Activated T-helper 1 cell treated with anti-CD3 and anti-CD28 coated beads, Interleukin-12 subunit alpha, Interleukin-12 subunit beta, Interleukin-2, Interleukin-4 antibody, amounts not matched to agents 30 ng/mL and 10 ng/mL and 1 ng/mL, durations not matched to agents 14 hours and 24 hours and 36 hours (primary cell): Measurements from ENCODE around the gene BRSK1. TPM values are rescaled to one million over a fixed set of nuclear protein-coding genes. Genes with fewer than 3 reads are reported as not detected.
A peak's percentile ranks its signal among the peaks of the same experiment; 100 is the strongest.

ENCODE experiments used
- DNase-seq: peaks from one replicate; pipeline ENCODE4 v3.0.0; 2021; ENCODE audit warnings: low spot score
- H3K27ac Mint-ChIP-seq: one replicate; pipeline ENCODE4 v1.8.0; 2021; ENCODE audit warnings: mild to moderate bottlenecking, mixed read lengths
- H3K27me3 Mint-ChIP-seq: one replicate; pipeline ENCODE4 v1.8.0; 2022; ENCODE audit warnings: mild to moderate bottlenecking, moderate library complexity, mixed read lengths; ENCODE audit not compliant: insufficient read depth
- H3K36me3 Mint-ChIP-seq: one replicate; pipeline ENCODE4 v1.8.0; 2021; ENCODE audit warnings: low read depth, mixed read lengths
- H3K4me1 Mint-ChIP-seq: one replicate; pipeline ENCODE4 v1.8.0; 2021; ENCODE audit warnings: low read depth, mixed read lengths
- H3K4me3 Mint-ChIP-seq: one replicate; pipeline ENCODE4 v1.8.0; 2021; ENCODE audit warnings: mild to moderate bottlenecking, moderate library complexity, mixed read lengths
- H3K9me3 Mint-ChIP-seq: one replicate; pipeline ENCODE4 v1.8.0; 2021; ENCODE audit warnings: mixed read lengths
- intact Hi-C: fragments of 100-400 bp; cut with micrococcal nuclease; formaldehyde crosslinking; loops from one replicate; pipeline ENCODE4 v1.15.1; 2024
- total RNA-seq: library from RNA; stranded (reverse); gene quantifications from 2 replicates; pipeline ENCODE4 v1.2.3, GENCODE V29; 2022

Gene BRSK1
- total RNA-seq, 1 donor from 2014 or later: 7.8 TPM

DNA sequence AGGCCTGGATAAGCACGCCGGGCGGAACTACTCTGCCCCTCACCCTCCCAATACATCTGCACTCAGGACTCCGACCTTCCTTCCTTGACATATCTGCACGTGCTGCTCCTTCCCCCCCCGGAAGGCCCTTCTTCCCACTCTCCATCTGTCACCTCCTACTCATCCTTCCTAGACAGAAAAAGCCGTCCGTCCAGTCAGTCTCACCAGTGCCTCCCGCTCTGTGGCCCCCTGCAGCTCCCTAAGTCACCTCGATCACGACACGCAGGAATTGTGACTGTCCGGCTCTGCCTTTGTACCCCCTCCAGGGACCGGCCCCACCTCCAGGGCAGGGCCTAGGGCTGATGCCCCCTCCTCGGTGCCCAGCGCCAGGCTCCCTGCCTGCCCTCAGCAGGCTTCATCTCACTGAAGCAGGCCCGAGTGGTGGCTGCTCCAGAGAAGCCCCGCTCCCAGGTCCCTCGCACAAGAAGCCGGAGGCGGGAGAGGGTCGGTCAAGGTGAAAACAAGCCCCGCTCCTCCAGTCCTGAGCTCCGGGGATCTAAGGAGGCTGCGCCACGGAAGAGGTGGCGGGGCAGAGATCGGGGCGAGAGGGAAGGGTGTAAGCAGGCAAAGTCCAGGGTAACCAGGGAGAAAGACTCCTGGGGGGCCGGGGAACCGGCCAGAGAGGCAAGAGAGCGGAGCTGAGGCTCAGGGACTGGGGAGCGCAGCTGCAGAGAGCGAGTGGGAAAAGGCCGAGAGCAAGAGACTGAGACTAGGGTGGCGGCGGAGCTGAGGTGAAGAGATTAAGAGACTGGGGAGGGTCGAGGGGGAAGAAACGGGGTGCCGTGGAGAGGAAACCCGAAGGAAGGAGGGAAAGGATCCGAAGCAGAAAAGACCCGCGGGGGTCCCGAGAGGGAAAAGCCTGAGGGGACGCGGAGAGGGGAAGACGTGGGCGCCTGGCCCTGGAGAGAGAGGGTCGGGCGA lies 26.1 kb upstream of the BRSK1 start:
- peaks cover 59% of the 10 kb centered on the region for H3K4me1 Mint-ChIP-seq
- no peaks in the 10 kb centered on the region for H3K9me3 Mint-ChIP-seq
- H3K27ac Mint-ChIP-seq: peak overlapping the region; percentile 95
- peaks cover 21% of the 10 kb centered on the region for H3K36me3 Mint-ChIP-seq
- intact Hi-C loops: loop anchor here (5.0 to 10.0 kb wide), 4 partner anchors 35 to 385 kb away; partner anchors contain the start of genes ZNF579, ZNF580 and ZNF581
- DNase-seq: peak; percentile 11
- peak overlapping the region; percentile 96 for H3K4me3 Mint-ChIP-seq
- no peaks in the 10 kb centered on the region for H3K27me3 Mint-ChIP-seq

DNA sequence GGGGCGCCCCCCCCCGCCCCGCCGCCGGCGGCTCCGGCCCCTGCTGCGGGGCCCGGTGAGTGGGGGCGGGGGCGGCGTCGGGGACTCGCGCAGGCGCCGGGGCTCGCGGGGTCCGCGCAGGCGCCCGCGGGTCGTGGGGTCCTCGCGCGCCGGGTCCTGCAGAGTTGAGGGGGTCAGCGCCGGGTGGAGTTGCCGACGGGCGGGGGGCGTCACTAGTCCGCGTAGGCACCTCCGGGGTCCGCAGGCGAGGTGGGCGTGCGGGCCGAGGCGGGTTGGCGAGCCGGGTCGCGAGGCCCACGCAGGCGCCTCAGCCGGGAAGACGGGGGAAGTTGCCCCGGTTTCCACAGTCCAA lies 25.3 kb upstream of the BRSK1 start:
- peaks cover 23% of the 10 kb centered on the region for H3K36me3 Mint-ChIP-seq

DNA sequence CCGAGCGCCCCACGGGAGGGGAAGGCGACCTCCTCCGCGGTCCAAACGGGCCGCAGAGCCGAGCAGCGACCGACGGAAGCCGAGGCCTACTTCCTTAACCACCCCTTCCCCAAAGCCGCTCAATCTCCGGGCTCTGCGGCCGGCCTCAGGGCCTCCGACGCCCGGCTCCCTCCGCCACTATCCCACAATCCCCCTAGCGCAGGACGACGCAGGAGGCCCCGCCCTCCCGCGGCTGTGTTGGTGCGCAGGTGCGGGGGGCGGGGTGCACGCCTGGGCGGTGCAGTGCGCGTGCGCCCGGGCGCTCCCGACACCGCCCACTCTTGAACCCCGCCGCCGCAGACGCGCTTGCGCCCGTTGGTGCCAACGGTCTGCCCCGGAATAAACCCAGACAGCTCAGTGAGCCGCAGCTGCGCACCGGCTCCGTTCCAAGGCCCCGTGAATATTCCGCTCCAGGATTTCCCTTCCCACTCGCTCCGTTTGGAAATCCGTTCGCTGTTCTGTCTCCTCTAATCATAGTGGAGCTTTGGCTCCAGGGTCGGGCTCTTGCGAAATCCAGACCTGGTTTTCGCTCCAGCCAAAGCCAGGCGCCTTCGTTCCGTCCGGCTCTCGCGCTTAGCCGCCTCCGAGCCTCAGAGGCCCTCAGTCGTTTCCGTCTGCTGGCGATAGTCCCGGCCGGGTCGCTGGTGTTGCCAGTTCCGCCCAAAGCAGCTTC lies 24.8 kb upstream of the BRSK1 start, which contains the start of gene PPP6R1:
Gene PPP6R1 (minus strand): TSS at position 190 of the 712 bp plus-strand sequence. CDS start 11,914 bp downstream, outside the sequence.
- intact Hi-C loops: loop anchor here (1.0 to 10.0 kb wide), 18 partner anchors 21 to 795 kb away; partner anchors contain the start of genes FIZ1, HSPBP1, KMT5C and PPP1R12C
- peak within 1 kb of the TSS; percentile 96 for H3K4me3 Mint-ChIP-seq
- peaks cover 46% of the 10 kb centered on the region for H3K4me1 Mint-ChIP-seq
- DNase-seq: peak; percentile 93
- H3K9me3 Mint-ChIP-seq: no peaks in the 10 kb centered on the region
- peaks cover 23% of the 10 kb centered on the region for H3K36me3 Mint-ChIP-seq
- peak within 1 kb of the TSS; percentile 98 for H3K27ac Mint-ChIP-seq
- H3K27me3 Mint-ChIP-seq: no peaks in the 10 kb centered on the region

More for the DNA sequence above, 25.3 kb upstream of the BRSK1 start:
- Mint-ChIP-seq H3K4me1 (peaks cover 52% of the 10 kb centered on the region), H3K4me3 (peak overlapping the region; percentile 84), H3K27me3 (no peaks in the 10 kb centered on the region), H3K27ac (no peak overlapping the region), H3K9me3 (no peaks in the 10 kb centered on the region)
- peak; percentile 41 for DNase-seq
- intact Hi-C loops: loop anchor here (5.0 to 10.0 kb wide), 4 partner anchors 34 to 384 kb away; partner anchors contain the start of genes ZNF579, ZNF580 and ZNF581

DNA sequence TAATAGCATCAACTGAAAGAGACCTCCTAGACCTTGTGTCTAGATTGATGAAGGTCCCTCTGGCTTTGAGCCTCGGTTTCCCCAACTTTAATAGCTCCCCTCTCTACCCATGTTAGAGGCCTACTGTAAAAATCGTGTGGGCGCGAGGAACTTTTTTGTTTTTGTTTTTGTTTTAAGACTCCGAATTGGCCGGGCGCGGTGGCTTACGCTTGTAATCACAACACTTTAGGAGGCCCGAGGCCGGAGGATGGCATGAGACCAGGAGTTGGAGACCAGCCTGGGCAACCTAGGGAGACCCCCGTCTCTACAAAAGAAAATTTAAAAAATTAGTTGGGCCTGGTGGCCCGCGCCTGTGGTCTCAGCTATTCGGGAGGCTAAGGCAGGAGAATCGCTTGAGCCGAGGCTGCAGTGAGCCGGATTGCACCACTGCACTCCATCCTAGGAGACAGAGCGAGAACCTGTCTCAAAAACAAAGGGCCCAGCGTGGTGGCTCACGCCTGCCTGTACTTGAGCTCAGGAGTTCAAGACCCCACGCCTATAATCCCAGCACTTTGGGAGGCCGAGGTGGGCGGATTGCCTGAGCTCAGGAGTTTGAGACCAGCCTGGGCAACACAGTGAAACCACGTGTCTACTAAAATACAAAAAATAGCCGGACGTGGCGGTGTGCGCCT lies 24.1 kb upstream of the BRSK1 start:
- peaks cover 23% of the 10 kb centered on the region for H3K36me3 Mint-ChIP-seq
- H3K4me1 Mint-ChIP-seq: peaks cover 40% of the 10 kb centered on the region
- no peaks in the 10 kb centered on the region for H3K27me3 Mint-ChIP-seq
- DNase-seq: no peak
- no peaks in the 10 kb centered on the region for H3K9me3 Mint-ChIP-seq
- intact Hi-C loops: loop anchor here (1.0 to 10.0 kb wide), 18 partner anchors 21 to 795 kb away; partner anchors contain the start of genes FIZ1, HSPBP1, KMT5C and PPP1R12C
- peak overlapping the region; percentile 98 for H3K27ac Mint-ChIP-seq
- peak overlapping the region; percentile 84 for H3K4me3 Mint-ChIP-seq

DNA sequence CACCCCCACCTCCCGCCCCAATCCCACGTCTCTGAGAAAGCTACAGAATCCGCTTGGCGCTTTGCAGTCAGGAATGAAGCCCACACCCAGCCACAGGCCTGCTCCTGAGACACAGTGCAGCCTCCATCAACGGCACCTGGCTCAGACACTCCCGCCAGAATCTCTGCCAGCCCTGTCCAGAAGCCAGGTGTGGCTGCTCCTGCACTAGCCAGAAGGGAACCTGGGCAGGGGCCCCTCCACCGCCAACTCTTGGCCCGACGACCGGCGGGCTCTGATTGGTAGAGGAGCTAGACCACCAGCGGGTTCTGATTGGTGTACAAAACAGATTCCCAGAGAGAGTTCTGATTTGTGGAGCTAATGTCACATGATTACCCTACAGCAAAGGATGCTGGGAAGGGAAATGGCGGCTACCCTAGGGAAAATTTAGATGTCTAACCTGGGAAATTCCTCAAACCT lies 22.1 kb upstream of the BRSK1 start:
- intact Hi-C loops: no loop called here
- Mint-ChIP-seq H3K36me3 (peaks cover 14% of the 10 kb centered on the region), H3K4me1 (peaks cover 21% of the 10 kb centered on the region), H3K27me3 (no peaks in the 10 kb centered on the region), H3K9me3 (peaks cover 7% of the 10 kb centered on the region), H3K4me3 (no peak overlapping the region), H3K27ac (no peak overlapping the region)
- DNase-seq: no peak

DNA sequence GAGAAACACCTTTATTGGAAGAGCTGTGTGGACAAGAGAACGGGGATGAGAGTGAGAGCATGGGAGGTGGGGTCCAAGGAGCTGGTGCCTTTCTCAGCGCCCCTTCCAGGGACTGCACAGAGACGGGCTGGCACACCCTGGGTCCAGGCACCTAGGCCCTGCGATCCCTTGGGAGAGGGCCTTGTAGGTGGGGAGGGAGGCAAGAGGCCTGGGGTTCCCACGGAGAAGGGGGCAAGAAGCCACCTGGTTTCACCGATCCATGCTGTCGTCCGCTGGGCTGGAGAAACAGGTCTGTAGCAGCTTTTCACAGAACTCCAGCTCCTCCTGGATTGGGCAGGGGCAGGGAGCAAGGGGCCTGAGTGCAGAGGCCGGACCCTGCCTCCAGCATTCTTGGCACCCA lies 21.4 kb upstream of the BRSK1 start:
- Mint-ChIP-seq H3K4me3 (no peak overlapping the region), H3K4me1 (peaks cover 15% of the 10 kb centered on the region), H3K9me3 (peaks cover 9% of the 10 kb centered on the region), H3K27ac (no peak overlapping the region), H3K36me3 (peaks cover 12% of the 10 kb centered on the region), H3K27me3 (no peaks in the 10 kb centered on the region)
- DNase-seq: no peak
- intact Hi-C loops: no loop called here

DNA sequence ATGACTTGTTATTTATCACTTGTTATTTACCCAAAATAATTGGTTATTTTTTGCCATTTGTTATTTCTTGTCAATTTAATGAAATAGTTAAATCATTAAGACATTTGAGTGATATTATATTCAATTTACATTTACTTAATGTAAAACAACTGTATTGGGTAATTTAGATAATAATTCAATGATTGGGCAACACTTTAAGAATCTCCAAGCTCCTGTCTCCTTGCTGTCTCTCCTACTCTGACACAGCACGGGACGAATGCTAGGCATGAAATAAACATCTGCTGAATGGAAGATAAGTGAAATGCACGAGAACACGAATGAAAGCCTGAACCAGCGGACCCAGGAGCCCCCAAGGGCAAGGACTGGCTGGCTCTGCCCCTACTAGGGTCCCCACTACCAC lies 19.3 kb upstream of the BRSK1 start:
- intact Hi-C loops: no loop called here
- no peak for DNase-seq
- Mint-ChIP-seq H3K9me3 (peaks cover 9% of the 10 kb centered on the region), H3K27ac (no peak overlapping the region), H3K27me3 (no peaks in the 10 kb centered on the region), H3K4me3 (no peak overlapping the region), H3K4me1 (peaks cover 8% of the 10 kb centered on the region), H3K36me3 (peaks cover 12% of the 10 kb centered on the region)

DNA sequence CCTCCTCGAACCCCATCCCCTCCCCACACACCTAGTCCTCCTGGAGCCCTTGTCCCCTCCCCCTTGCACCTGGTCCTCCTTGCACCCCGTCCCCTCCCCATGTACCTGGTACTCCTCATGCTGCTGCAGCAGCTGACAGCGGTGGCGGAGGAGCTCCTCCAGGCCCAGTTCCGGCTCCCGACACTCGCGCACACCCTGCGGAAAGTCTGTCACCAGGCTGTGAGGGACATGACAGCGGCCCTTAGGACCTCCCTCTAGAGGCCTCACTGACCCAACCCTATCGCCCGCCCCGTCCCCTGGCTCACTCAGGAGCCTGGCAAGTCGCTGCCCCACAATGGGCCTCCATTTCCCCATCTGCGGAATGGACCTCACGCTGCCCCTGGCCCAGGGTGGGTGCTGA lies 18.6 kb upstream of the BRSK1 start:
- intact Hi-C loops: no loop called here
- DNase-seq: no peak
- no peaks in the 10 kb centered on the region for H3K27me3 Mint-ChIP-seq
- H3K4me1 Mint-ChIP-seq: peaks cover 4% of the 10 kb centered on the region
- H3K36me3 Mint-ChIP-seq: peaks cover 12% of the 10 kb centered on the region
- peaks cover 9% of the 10 kb centered on the region for H3K9me3 Mint-ChIP-seq
- H3K27ac Mint-ChIP-seq: no peak overlapping the region
- H3K4me3 Mint-ChIP-seq: no peak overlapping the region

DNA sequence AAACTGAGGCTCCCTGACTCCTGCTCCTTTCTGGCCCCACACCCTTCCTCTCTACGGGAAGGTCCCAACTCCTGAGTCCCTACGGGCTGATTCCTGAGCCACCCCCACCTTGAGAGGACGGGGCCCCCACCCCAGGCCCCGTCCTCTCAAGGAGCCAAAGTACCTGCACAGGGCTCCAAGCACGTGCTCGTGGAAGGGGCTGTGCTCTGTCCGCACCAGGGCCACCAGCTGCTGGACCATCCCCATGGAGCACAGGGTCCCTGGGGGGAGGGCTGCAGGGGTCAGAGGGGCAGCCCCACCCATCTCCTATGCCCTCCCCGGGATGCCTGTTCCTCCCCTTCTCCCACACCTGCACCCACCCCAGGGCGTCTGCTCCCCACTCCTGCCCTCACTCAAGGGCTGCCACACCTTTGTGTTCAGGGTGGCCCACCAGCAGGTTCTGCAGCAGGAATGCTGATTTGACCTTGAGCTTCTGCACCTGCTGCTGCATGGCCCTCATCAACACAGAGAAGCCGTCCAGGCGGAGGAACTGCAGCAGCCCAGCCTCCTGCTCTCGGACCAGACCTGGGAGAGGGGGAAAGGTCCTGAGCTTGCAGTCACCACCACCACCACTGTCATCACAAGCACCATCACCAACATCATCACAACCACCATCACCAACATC lies 17.9 kb upstream of the BRSK1 start:
- Mint-ChIP-seq H3K27me3 (no peaks in the 10 kb centered on the region), H3K9me3 (peaks cover 9% of the 10 kb centered on the region), H3K27ac (no peak overlapping the region), H3K4me1 (no peaks in the 10 kb centered on the region), H3K4me3 (no peak overlapping the region), H3K36me3 (peaks cover 15% of the 10 kb centered on the region)
- no peak for DNase-seq
- intact Hi-C loops: no loop called here

DNA sequence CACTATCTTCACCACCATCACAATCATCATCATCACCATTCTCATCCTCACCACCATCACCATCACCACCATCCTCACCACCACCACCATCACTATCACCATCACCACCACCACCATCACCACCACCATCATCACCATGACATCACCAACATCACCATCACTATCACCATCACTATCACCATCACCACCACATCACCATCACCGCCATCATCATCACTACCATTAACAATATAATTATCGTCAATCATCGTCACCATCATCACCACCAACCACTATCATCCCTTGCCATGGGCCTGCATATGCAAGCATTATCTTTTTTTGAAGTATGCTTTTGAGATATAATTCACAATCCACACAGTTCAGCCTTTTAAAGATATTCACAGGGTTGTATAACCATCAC lies 17.4 kb upstream of the BRSK1 start:
- Mint-ChIP-seq H3K9me3 (peaks cover 9% of the 10 kb centered on the region), H3K4me3 (no peak overlapping the region), H3K27me3 (no peaks in the 10 kb centered on the region), H3K36me3 (peaks cover 15% of the 10 kb centered on the region), H3K4me1 (no peaks in the 10 kb centered on the region), H3K27ac (peak overlapping the region; percentile 0)
- no peak for DNase-seq
- intact Hi-C loops: no loop called here

DNA sequence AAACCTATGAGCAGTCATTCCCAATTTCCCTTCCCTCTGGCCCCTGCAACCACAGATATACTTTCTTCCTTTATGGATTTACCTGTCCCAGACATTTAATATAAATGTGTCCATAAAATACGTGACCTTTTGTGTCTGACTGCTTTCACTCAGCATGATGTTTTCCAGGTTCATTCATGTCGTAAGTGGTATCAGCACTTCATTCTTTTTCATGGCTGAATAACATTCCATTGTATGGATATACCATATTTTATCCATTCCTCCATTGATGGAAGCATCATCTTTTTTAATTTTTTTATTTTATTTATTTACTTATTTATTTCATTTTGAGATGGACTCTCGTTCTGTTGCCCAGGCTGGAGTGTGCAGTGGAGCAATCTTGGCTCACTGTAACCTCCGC lies 17.0 kb upstream of the BRSK1 start:
- Mint-ChIP-seq H3K27ac (no peak overlapping the region), H3K4me3 (no peak overlapping the region), H3K36me3 (peaks cover 15% of the 10 kb centered on the region), H3K4me1 (no peaks in the 10 kb centered on the region), H3K27me3 (no peaks in the 10 kb centered on the region), H3K9me3 (peaks cover 9% of the 10 kb centered on the region)
- DNase-seq: no peak
- intact Hi-C loops: no loop called here

DNA sequence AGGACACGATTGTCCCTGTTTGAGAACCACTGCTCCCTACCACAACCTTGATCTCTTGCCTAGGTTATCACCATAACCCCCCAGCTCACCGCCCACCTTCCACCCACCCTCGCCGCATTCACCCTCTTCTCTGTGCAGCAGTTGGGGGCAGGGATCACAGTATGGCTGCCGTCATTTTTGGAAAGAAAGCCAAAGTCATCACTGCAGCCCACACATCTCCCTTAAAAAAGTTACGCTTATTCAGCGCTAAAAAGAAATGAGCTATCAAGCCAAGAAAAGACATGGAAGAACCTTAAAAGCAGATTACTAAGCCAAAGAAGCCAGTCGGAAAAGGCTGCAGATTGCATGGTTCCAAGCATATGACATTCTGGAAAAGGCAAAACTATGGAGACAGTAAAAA lies 14.5 kb upstream of the BRSK1 start:
- H3K27ac Mint-ChIP-seq: no peak overlapping the region
- intact Hi-C loops: no loop called here
- no peak overlapping the region for H3K4me3 Mint-ChIP-seq
- H3K36me3 Mint-ChIP-seq: peaks cover 23% of the 10 kb centered on the region
- H3K27me3 Mint-ChIP-seq: no peaks in the 10 kb centered on the region
- H3K4me1 Mint-ChIP-seq: no peaks in the 10 kb centered on the region
- peaks cover 9% of the 10 kb centered on the region for H3K9me3 Mint-ChIP-seq
- DNase-seq: no peak
